H1 (cell line): ENCODE results near the gene OXLD1. TPM values are rescaled to one million over a fixed set of nuclear protein-coding genes. Genes with fewer than 3 reads are reported as not detected.

Source experiments
- CTCF ChIA-PET: fragments of 300-600 bp; sonication (Branson Sonifier 250); formaldehyde crosslinking; loops from one replicate; lab custom pipeline; 2021; ENCODE audit not compliant: partially characterized antibody; lab: Charles Lee
- POLR2A ChIA-PET: fragments of 300-600 bp; sonication (Branson Sonifier 250); formaldehyde crosslinking; loops from one replicate; lab custom pipeline; 2021; ENCODE audit warnings: inconsistent platforms; ENCODE audit not compliant: partially characterized antibody; lab: Charles Lee
- DNase-seq, 2 experiments: peaks; one replicate each; pipeline versions ENCODE4 v3.0.0 to v3.0.0-alpha.2; 2010 to 2022; ENCODE audit warnings: low spot score in 2 of 2, low read depth in 1 of 2, mixed read lengths in 1 of 2
- FAIRE-seq: peaks from 2 replicates; lab custom pipeline; 2011; peaks lifted over from hg19 to GRCh38; lab: Jason Lieb, UNC
- H2AFZ ChIP-seq: 2 replicates; pipeline ENCODE4 v1.8.1; 2012; ENCODE audit warnings: low read length, inconsistent platforms
- H2AK5ac ChIP-seq: 2 replicates; pipeline ENCODE4 v1.6.1; 2013; ENCODE audit warnings: low read depth, low read length
- H2BK120ac ChIP-seq: replicated peaks from 2 replicates; pipeline ENCODE3; 2013; ENCODE audit warnings: low read depth, low read length, inconsistent platforms
- H2BK12ac ChIP-seq: 2 replicates; pipeline ENCODE4 v1.6.1; 2013; ENCODE audit warnings: low read depth, low read length
- H2BK15ac ChIP-seq: 2 replicates; pipeline ENCODE4 v1.6.1; 2013; ENCODE audit warnings: low read length
- H2BK20ac ChIP-seq: 2 replicates; pipeline ENCODE4 v1.6.1; 2013; ENCODE audit warnings: low read length
- H2BK5ac ChIP-seq: 2 replicates; pipeline ENCODE4 v1.6.1; 2013; ENCODE audit warnings: low read depth, low read length
- H3K14ac ChIP-seq: 2 replicates; pipeline ENCODE4 v1.6.1; 2013; ENCODE audit warnings: inconsistent platforms; ENCODE audit not compliant: insufficient read length
- H3K18ac ChIP-seq: 2 replicates; pipeline ENCODE4 v1.6.1; 2013; ENCODE audit warnings: low read length; ENCODE audit errors: extremely low read depth
- H3K23ac ChIP-seq: 2 replicates; pipeline ENCODE4 v1.6.1; 2013; ENCODE audit warnings: inconsistent platforms; ENCODE audit not compliant: insufficient read length
- H3K23me2 ChIP-seq: 2 replicates; pipeline ENCODE4 v1.6.1; 2013; ENCODE audit warnings: low read depth, low read length
- H3K27ac ChIP-seq: 2 replicates; pipeline ENCODE4 v1.6.1; 2011; ENCODE audit warnings: low read depth, low read length, inconsistent platforms
- H3K27me3 ChIP-seq, 4 experiments: replicated peaks in 1 of 4; 1 replicate in 1 of 4; 2 replicates in 3 of 4; pipeline versions ENCODE4 v1.6.1 to v1.8.1; 2011 to 2013; ENCODE audit warnings: low read length in 3 of 4, mild to moderate bottlenecking in 3 of 4, inconsistent platforms in 2 of 4, mixed read lengths in 2 of 4, moderate library complexity in 1 of 4; ENCODE audit not compliant: control insufficient read depth in 3 of 4, insufficient read depth in 3 of 4; ENCODE audit errors: extremely low read depth in 1 of 4
- H3K36me3 ChIP-seq, 4 experiments: 2 replicates each; pipeline versions ENCODE4 v1.6.1 to v1.8.1; 2011 to 2013; ENCODE audit warnings: mild to moderate bottlenecking in 4 of 4, low read length in 3 of 4, moderate library complexity in 2 of 4, control low read depth in 1 of 4, inconsistent platforms in 1 of 4; ENCODE audit not compliant: insufficient read depth in 4 of 4, control insufficient read depth in 2 of 4
- H3K4ac ChIP-seq: replicated peaks from 2 replicates; pipeline ENCODE3; 2013; ENCODE audit warnings: low read length, low read depth, mixed read lengths, inconsistent platforms; ENCODE audit not compliant: insufficient read length
- H3K4me1 ChIP-seq, 4 experiments: replicated peaks in 1 of 4; 1 replicate in 1 of 4; 2 replicates in 3 of 4; pipeline versions ENCODE4 v1.6.1 to v1.8.1; 2011 to 2013; ENCODE audit warnings: low read length in 3 of 4, inconsistent platforms in 2 of 4, mixed read lengths in 1 of 4; ENCODE audit not compliant: insufficient read depth in 4 of 4, control insufficient read depth in 3 of 4
- H3K4me2 ChIP-seq, 2 experiments: 2 replicates each; pipeline versions ENCODE4 v1.6.1 to v1.8.1; 2011 to 2013; ENCODE audit warnings: low read depth in 2 of 2, low read length in 2 of 2, control low read depth in 1 of 2, inconsistent platforms in 1 of 2, mild to moderate bottlenecking in 1 of 2; ENCODE audit not compliant: insufficient read depth in 1 of 2
- H3K4me3 ChIP-seq, 4 experiments: fragments of 200-600, 300-600 bp in 1 of 4; sonication (generic), shearing (Covaris generic), sonication (Bioruptor Twin) in 1 of 4; 2 replicates each; pipeline versions ENCODE4 v1.5.1 to v1.8.1; 2011 to 2016; ENCODE audit warnings: low read length in 4 of 4, low read depth in 3 of 4, control low read depth in 2 of 4, inconsistent platforms in 2 of 4, mild to moderate bottlenecking in 2 of 4, mixed read lengths in 1 of 4, moderate library complexity in 1 of 4; ENCODE audit not compliant: insufficient read depth in 2 of 4; ENCODE audit errors: extremely low read depth in 1 of 4
- H3K56ac ChIP-seq: replicated peaks from 2 replicates; pipeline ENCODE3; 2013; ENCODE audit warnings: low read depth, mild to moderate bottlenecking, mixed read lengths, low read length, inconsistent platforms; ENCODE audit not compliant: insufficient read length
- H3K79me1 ChIP-seq: 2 replicates; pipeline ENCODE4 v1.6.1; 2013; ENCODE audit warnings: low read depth, low read length, control low read depth
- H3K79me2 ChIP-seq, 2 experiments: 2 replicates each; pipeline versions ENCODE4 v1.6.1 to v1.8.1; 2012 to 2013; ENCODE audit warnings: low read length in 2 of 2, mild to moderate bottlenecking in 2 of 2, inconsistent platforms in 1 of 2; ENCODE audit not compliant: insufficient read depth in 2 of 2, control insufficient read depth in 1 of 2
- H3K9ac ChIP-seq, 4 experiments: replicated peaks in 1 of 4; 1 replicate in 1 of 4; 2 replicates in 3 of 4; pipeline versions ENCODE4 v1.6.1 to v1.8.1; 2011 to 2013; ENCODE audit warnings: low read depth in 3 of 4, low read length in 3 of 4, control low read depth in 2 of 4, mild to moderate bottlenecking in 2 of 4, moderate library complexity in 2 of 4, inconsistent platforms in 1 of 4; ENCODE audit errors: extremely low read depth in 1 of 4
- H3K9me3 ChIP-seq, 2 experiments: 2 replicates each; pipeline versions ENCODE4 v1.6.1 to v1.8.1; 2012 to 2013; ENCODE audit warnings: mild to moderate bottlenecking in 2 of 2, moderate library complexity in 2 of 2, control low read depth in 1 of 2, inconsistent platforms in 1 of 2, low read depth in 1 of 2, low read length in 1 of 2, mixed read lengths in 1 of 2; ENCODE audit not compliant: insufficient read depth in 2 of 2
- H4K20me1 ChIP-seq, 2 experiments: replicated peaks in 1 of 2; 2 replicates each; pipeline versions ENCODE3 to v1.8.1; 2011 to 2013; ENCODE audit warnings: inconsistent platforms in 2 of 2, low read length in 2 of 2, mild to moderate bottlenecking in 1 of 2; ENCODE audit not compliant: insufficient read depth in 2 of 2, control insufficient read depth in 1 of 2
- H4K5ac ChIP-seq: 2 replicates; pipeline ENCODE4 v1.6.1; 2013; ENCODE audit warnings: low read length, low read depth, mixed read lengths, inconsistent platforms; ENCODE audit not compliant: insufficient read length
- H4K8ac ChIP-seq: 2 replicates; pipeline ENCODE4 v1.8.0; 2013; ENCODE audit warnings: mild to moderate bottlenecking, moderate library complexity, low read length, inconsistent platforms; ENCODE audit not compliant: insufficient read depth; ENCODE audit errors: extremely low read depth
- H4K91ac ChIP-seq: replicated peaks from 2 replicates; pipeline ENCODE3; 2013; ENCODE audit warnings: low read length, mixed read lengths, inconsistent platforms; ENCODE audit not compliant: insufficient read length
- CEBPB ChIP-seq: IDR thresholded peaks from 2 replicates; pipeline ENCODE4 v1.6.1; 2012; ENCODE audit warnings: low read depth, low read length
- CTCF ChIP-seq, 3 experiments: IDR thresholded peaks; 1 replicate in 2 of 3; 2 replicates in 1 of 3; pipeline versions ENCODE4 v1.5.1 to v1.6.1; 2011; ENCODE audit warnings: low read length in 3 of 3, mild to moderate bottlenecking in 3 of 3, inconsistent platforms in 2 of 3, low read depth in 1 of 3, moderate library complexity in 1 of 3; ENCODE audit not compliant: insufficient read depth in 1 of 3; ENCODE audit errors: control extremely low read depth in 1 of 3
- GTF2F1 ChIP-seq: IDR thresholded peaks from 2 replicates; pipeline ENCODE4 v1.6.1; 2012; ENCODE audit warnings: low read depth, low read length, improper control_type of control experiment, borderline replicate concordance
- KDM4A ChIP-seq: IDR thresholded peaks from one replicate; pipeline ENCODE4 v1.7.1; 2012; ENCODE audit warnings: low read depth, mild to moderate bottlenecking, moderate library complexity, low read length, inconsistent platforms; ENCODE audit not compliant: severe bottlenecking
- RXRA ChIP-seq: IDR thresholded peaks from 2 replicates; pipeline ENCODE4 v1.6.1; 2011; ENCODE audit warnings: low read depth, mild to moderate bottlenecking, low read length, moderate library complexity; ENCODE audit not compliant: insufficient read depth
- SIRT6 ChIP-seq: IDR thresholded peaks from one replicate; pipeline ENCODE4 v1.7.1; 2012; ENCODE audit warnings: low read length, inconsistent platforms
- TEAD4 ChIP-seq: IDR thresholded peaks from 2 replicates; pipeline ENCODE4 v1.6.1; 2012; ENCODE audit warnings: low read depth, low read length, inconsistent platforms, mixed read lengths
- WGBS, 2 experiments: shearing (Covaris generic) in 1 of 2; methylation state at CpG; one replicate each; pipeline versions ENCODE4 v1.1.6 to v1.1.7; 2013 to 2015; ENCODE audit warnings: low lambda C conversion rate in 2 of 2, mixed read lengths in 2 of 2, inconsistent platforms in 1 of 2, low coverage in 1 of 2, missing lambda C conversion rate in 1 of 2; ENCODE audit not compliant: insufficient replicate concordance in 2 of 2, insufficient coverage in 1 of 2, insufficient read length in 1 of 2; ENCODE audit errors: extremely low coverage in 1 of 2, missing lambda C conversion rate in 1 of 2; 5-methylcytosine and 5-hydroxymethylcytosine counted together
- polyA plus RNA-seq, 7 experiments: library from polyadenylated mRNA; depleted of rRNA in 3 of 7; stranded (reverse) in 5 of 7; unstranded in 2 of 7; fragments of >200 nt in 5 of 7; fragments of 200-250 nt in 2 of 7; gene quantifications; 1 replicate in 5 of 7; 2 replicates in 1 of 7; 4 replicates in 1 of 7; pipeline versions ENCODE4 v1.2.1 to v1.2.3, GENCODE V29; 2011 to 2013; ENCODE audit warnings: missing spikeins in 2 of 7, mixed read lengths in 2 of 7
- total RNA-seq: library from RNA; stranded (reverse); fragmentation: NEBNext Ultra II Directional; extraction: Animal tissue kit (Norgen Biotek cat#: 25700); gene quantifications from 2 replicates; pipeline ENCODE4 v1.2.1, GENCODE V29; 2021
- TF ChIP-seq, protein P1 (sequence below): IDR thresholded peaks from 2 replicates; pipeline ENCODE4 v1.6.1; 2011; ENCODE audit warnings: low read depth, mild to moderate bottlenecking, low read length; ENCODE audit not compliant: insufficient read depth

OXLD1 gene
- total and polyA plus RNA-seq, 2 of the 8 experiments (the other 6 are each of a cell fraction or from before 2014, with no cell fraction given), result 41.5 to 61.9 TPM

DNA sequence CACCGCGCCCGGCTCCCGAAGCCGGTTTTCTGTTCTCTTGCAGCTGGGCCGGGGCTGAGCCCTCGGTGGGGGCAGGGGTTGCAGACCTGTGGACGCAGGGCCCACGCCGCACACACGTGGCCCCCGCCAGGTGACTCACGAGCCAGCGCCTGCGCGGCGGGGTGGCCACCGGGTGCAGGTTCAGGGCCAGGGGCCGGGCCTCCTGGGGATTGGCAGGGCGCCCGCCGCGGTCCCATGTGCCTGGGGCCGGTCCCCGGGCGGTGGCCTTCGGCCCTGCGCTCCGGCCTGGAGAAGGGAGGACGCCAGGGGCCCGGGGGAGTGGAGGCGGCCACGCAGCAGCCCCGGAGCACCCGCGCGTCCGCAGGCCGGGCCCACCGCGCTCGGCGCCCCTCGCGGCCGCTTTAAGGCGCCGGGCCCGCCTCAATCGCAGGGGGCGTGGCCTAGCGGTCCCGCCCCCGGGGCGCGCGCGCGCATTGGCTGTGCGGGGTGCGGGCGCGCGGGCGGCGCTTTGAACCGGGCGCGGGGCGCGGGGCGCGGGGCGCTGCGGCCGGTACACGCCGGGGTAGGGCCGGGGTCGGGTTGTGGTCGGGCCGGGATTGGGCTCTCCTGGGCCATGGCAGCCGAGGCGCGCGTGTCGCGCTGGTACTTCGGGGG lies 45.5 kb upstream of the OXLD1 start, which contains the start of gene SLC25A10:
SLC25A10 (plus strand) TSS at position 471 of the 654 bp plus-strand sequence; CDS start at position 614, 143 bp downstream.
- Histone ChIP-seq H3K23ac (no peak within 1 kb of the TSS), H4K91ac (no peak within 1 kb of the TSS), H3K27me3 (no peaks in the 10 kb centered on the region; a peak in 2 of 7 replicates), H2BK12ac (0 out of 2 replicates have a peak within 1 kb of the TSS, but pooled peaks have one; percentile 78), H3K4me2 (peak within 1 kb of the TSS; percentile 87 to 96), H4K5ac (peak within 1 kb of the TSS; percentile 65), H2BK15ac (no peak within 1 kb of the TSS), H3K4me1 (peaks cover 0 to 24% (median 18%) of the 10 kb centered on the region in 4 experiments; a peak in 5 of 7 replicates), H3K36me3 (peaks cover 3 to 13% (median 6%) of the 10 kb centered on the region in 4 experiments; a peak in 6 of 8 replicates), H3K4me3 (peak within 1 kb of the TSS; percentile 48 to 86 (median 60)), H3K79me1 (peaks cover 10% of the 10 kb centered on the region), H3K79me2 (peaks cover 0 to 7% of the 10 kb centered on the region in 2 experiments; a peak in 1 of 4 replicates), H3K14ac (no peak within 1 kb of the TSS), H3K4ac (peak within 1 kb of the TSS; percentile 69), H3K56ac (no peak within 1 kb of the TSS), H3K9me3 (no peaks in the 10 kb centered on the region), H2AK5ac (no peak within 1 kb of the TSS), H4K20me1 (peaks cover 3 to 14% of the 10 kb centered on the region in 2 experiments), H2AFZ (no peak within 1 kb of the TSS), H2BK20ac (no peak within 1 kb of the TSS), H2BK120ac (no peak within 1 kb of the TSS), H3K27ac (no peak within 1 kb of the TSS), H3K18ac (peak within 1 kb of the TSS; percentile 32), H3K9ac (peak within 1 kb of the TSS; percentile 51 to 75 (median 63)), H3K23me2 (peaks cover 20% of the 10 kb centered on the region), H4K8ac (peak within 1 kb of the TSS; percentile 83), H2BK5ac (peak within 1 kb of the TSS; percentile 54; the same call in 1 of the 2 replicates)
- FAIRE-seq (no peak), DNase-seq (peak in 1 of 2 experiments; percentile 85)
- ChIA-PET CTCF (interaction anchor here (0.6 kb wide), 1 partner anchor 19 kb away, joined by 5 read pairs; no protein-coding TSS in a partner anchor), POLR2A (interaction anchor here (0.7 to 25.9 kb wide), 8 partner anchors 3 to 231 kb away, joined by 3 to 436 read pairs (median 4); partner anchors contain the start of genes ARL16, HGS, MRPL12 and SLC25A10)
- 5% methylated on average over 37 of the region's 89 CpGs; no CpG with 5 or more reads in 1 of the 2 experiments for WGBS, 2 experiments
- TF ChIP-seq CEBPB (no peak), GTF2F1 (no peak), RXRA (no peak), CTCF (IDR thresholded peaks at IDR 0.05; ENCODE audit: control extremely low read depth in 1 of 3, insufficient read depth in 1 of 3, low read depth in 1 of 3, low read length in 3 of 3) (no peak), SIRT6 (no peak), TEAD4 (no peak), KDM4A (peak; percentile 6)
- TF ChIP-seq, protein P1, sequence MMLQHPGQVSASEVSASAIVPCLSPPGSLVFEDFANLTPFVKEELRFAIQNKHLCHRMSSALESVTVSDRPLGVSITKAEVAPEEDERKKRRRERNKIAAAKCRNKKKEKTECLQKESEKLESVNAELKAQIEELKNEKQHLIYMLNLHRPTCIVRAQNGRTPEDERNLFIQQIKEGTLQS, result no peak
